GM12878 (cell line): Measurements from ENCODE around the gene NAV2. TPM values are rescaled to one million over a fixed set of nuclear protein-coding genes. Genes with fewer than 3 reads are reported as not detected.

Experiments used
- ATAC-seq: fragments of 200-7000 bp; cut with Tn5 transposase; 3 replicates; pipeline ENCODE4 v1.9.1; 2020; ENCODE audit warnings: mild to moderate bottlenecking, moderate library complexity
- BruUV-seq: library from RNA; stranded (reverse); fragments of 400-500 nt; replicated peaks from 2 replicates; lab custom pipeline; 2021; lab: Mats Ljungman, UMichigan
- CTCF ChIA-PET: fragments of 300-600 bp; sonication (Branson Sonifier 250); formaldehyde crosslinking; extraction: SDS; loops from one replicate; lab custom pipeline; 2021; ENCODE audit warnings: inconsistent platforms; lab: Yijun Ruan, JAX
- POLR2A ChIA-PET: fragments of 350-600 bp; formaldehyde crosslinking; extraction: SDS; loops from one replicate; lab custom pipeline; 2021; ENCODE audit warnings: inconsistent platforms; lab: Charles Lee
- RAD21 ChIA-PET: fragments of 300-600 bp; sonication (Branson Sonifier 250); formaldehyde crosslinking; loops from one replicate; lab custom pipeline; 2023; ENCODE audit warnings: antibody characterized with exemption; ENCODE audit not compliant: unreplicated experiment; lab: Charles Lee
- SMC1A ChIA-PET: fragments of 300-600 bp; sonication (Branson Sonifier 250); formaldehyde crosslinking; loops from one replicate; lab custom pipeline; 2023; ENCODE audit not compliant: unreplicated experiment, uncharacterized antibody; lab: Charles Lee
- DNase-seq: peaks from one replicate; pipeline ENCODE4 v3.0.0-alpha.2; 2011; ENCODE audit warnings: low read depth, low spot score
- FAIRE-seq: peaks from 3 replicates; lab custom pipeline; 2011; peaks lifted over from hg19 to GRCh38; lab: Jason Lieb, UNC
- H2AFZ ChIP-seq: 2 replicates; pipeline ENCODE4 v1.6.0; 2011; ENCODE audit warnings: low read depth, low read length, control low read depth; ENCODE audit not compliant: control insufficient read depth
- H3K27ac ChIP-seq: 2 replicates; pipeline ENCODE4 v1.5.1; 2011; ENCODE audit warnings: control low read depth; ENCODE audit not compliant: control insufficient read depth, insufficient read depth
- H3K27me3 ChIP-seq, 2 experiments: replicated peaks in 1 of 2; 2 replicates each; pipeline versions ENCODE4 v1.6.0 to v1.6.1; 2011; ENCODE audit warnings: low read length in 1 of 2; ENCODE audit not compliant: control insufficient read depth in 2 of 2, insufficient read depth in 2 of 2
- H3K36me3 ChIP-seq, 2 experiments: 2 replicates each; pipeline ENCODE4 v1.5.1; 2011; ENCODE audit warnings: low read length in 1 of 2; ENCODE audit not compliant: control insufficient read depth in 2 of 2, insufficient read depth in 2 of 2
- H3K4me1 ChIP-seq: 2 replicates; pipeline ENCODE4 v1.6.1; 2011; ENCODE audit warnings: mild to moderate bottlenecking, low read length, moderate library complexity, mixed read lengths; ENCODE audit not compliant: control insufficient read depth, insufficient read depth
- H3K4me2 ChIP-seq: 2 replicates; pipeline ENCODE4 v1.6.0; 2011; ENCODE audit warnings: control low read depth; ENCODE audit not compliant: control insufficient read depth, insufficient read depth
- H3K4me3 ChIP-seq: fragments of 200-600 bp; sonication (generic); 2 replicates; pipeline ENCODE4 v1.5.1; 2016
- H3K79me2 ChIP-seq: 2 replicates; pipeline ENCODE4 v1.6.0; 2011; ENCODE audit warnings: low read length; ENCODE audit not compliant: control insufficient read depth, insufficient read depth
- H3K9ac ChIP-seq: 2 replicates; pipeline ENCODE4 v1.8.0; 2011; ENCODE audit warnings: low read length, control low read depth, mixed read lengths; ENCODE audit not compliant: control insufficient read depth, insufficient read depth
- H3K9me3 ChIP-seq: replicated peaks from 3 replicates; pipeline ENCODE4 v1.5.1; 2011; ENCODE audit warnings: mild to moderate bottlenecking, low read length; ENCODE audit not compliant: control insufficient read depth, insufficient read depth
- H4K20me1 ChIP-seq: 2 replicates; pipeline ENCODE4 v1.6.0; 2011; ENCODE audit not compliant: control insufficient read depth, insufficient read depth
- CBFB ChIP-seq: IDR thresholded peaks from 2 replicates; pipeline ENCODE4 v1.6.1; 2016; ENCODE audit warnings: antibody characterized with exemption, low read depth
- EED ChIP-seq: sonication (generic); IDR thresholded peaks from 2 replicates; pipeline ENCODE4 v1.6.1; 2016; ENCODE audit warnings: antibody characterized with exemption, low read depth
- ESRRA ChIP-seq: IDR thresholded peaks from 2 replicates; pipeline ENCODE4 v1.6.1; 2012; ENCODE audit warnings: mild to moderate bottlenecking, low read length, improper control_type of control experiment
- FOXK2 ChIP-seq: fragments of 450-650 bp; IDR thresholded peaks from 2 replicates; pipeline ENCODE4 v1.6.1; 2017; ENCODE audit warnings: mild to moderate bottlenecking, moderate library complexity
- HDAC6 ChIP-seq: fragments of 200-600 bp; sonication (generic); IDR thresholded peaks from one replicate; pipeline ENCODE4 v1.8.0; 2017; ENCODE audit warnings: antibody characterized with exemption; ENCODE audit not compliant: unreplicated experiment
- IKZF2 ChIP-seq, 2 experiments: fragments of 450-650 bp; IDR thresholded peaks; 2 replicates each; pipeline ENCODE4 v1.6.1; 2017; ENCODE audit warnings: mild to moderate bottlenecking in 2 of 2, moderate library complexity in 2 of 2
- RB1 ChIP-seq: fragments of 450-650 bp; formaldehyde crosslinking; IDR thresholded peaks from 2 replicates; pipeline ENCODE4 v1.6.1; 2017; ENCODE audit warnings: mild to moderate bottlenecking, borderline replicate concordance
- SIX5 ChIP-seq: IDR thresholded peaks from 2 replicates; pipeline ENCODE4 v1.6.1; 2011; ENCODE audit warnings: mild to moderate bottlenecking, low read depth, low read length, moderate library complexity; ENCODE audit not compliant: severe bottlenecking
- SMARCA5 ChIP-seq: fragments of 450-650 bp; IDR thresholded peaks from 2 replicates; pipeline ENCODE4 v1.6.1; 2017; ENCODE audit warnings: mild to moderate bottlenecking
- SMC3 ChIP-seq: IDR thresholded peaks from 2 replicates; pipeline ENCODE4 v1.6.1; 2011; ENCODE audit warnings: low read length, improper control_type of control experiment, borderline replicate concordance
- SP1 ChIP-seq: IDR thresholded peaks from one replicate; pipeline ENCODE4 v1.6.1; 2011; ENCODE audit warnings: low read depth, low read length
- USF2 ChIP-seq: IDR thresholded peaks from 2 replicates; pipeline ENCODE4 v1.6.1; 2011; ENCODE audit warnings: low read depth, low read length, improper control_type of control experiment, borderline replicate concordance
- ZNF384 ChIP-seq: IDR thresholded peaks from 2 replicates; pipeline ENCODE4 v1.6.1; 2012; ENCODE audit warnings: low read depth, mild to moderate bottlenecking, low read length, improper control_type of control experiment, borderline replicate concordance
- ZSCAN29 ChIP-seq: fragments of 450-650 bp; IDR thresholded peaks from 2 replicates; pipeline ENCODE4 v1.6.1; 2017; ENCODE audit warnings: mild to moderate bottlenecking, moderate library complexity
- WGBS: methylation state at CpG from one replicate; pipeline ENCODE4 v1.1.6; 2016; ENCODE audit warnings: low lambda C conversion rate; ENCODE audit not compliant: insufficient replicate concordance, insufficient coverage; ENCODE audit errors: missing lambda C conversion rate; 5-methylcytosine and 5-hydroxymethylcytosine counted together
- in situ Hi-C: fragments of 300-500 bp; cut with MboI; formaldehyde crosslinking; loops from 9 replicates; pipeline ENCODE4 v1.14.3; 2018; ENCODE audit warnings: mixed read lengths
- intact Hi-C: fragments of 100-400 bp; cut with micrococcal nuclease; formaldehyde crosslinking; loops from one replicate; pipeline ENCODE4 v1.14.2; 2022; ENCODE audit not compliant: unreplicated experiment
- polyA plus RNA-seq, 11 experiments: library from polyadenylated mRNA; depleted of rRNA in 4 of 11; unstranded in 6 of 11; stranded (reverse) in 5 of 11; fragments of >200 nt; fragmentation: Nextera tagmentation in 4 of 11; fragmentation: Illumina TruSeq in 1 of 11; extraction: Ambion mirVana in 4 of 11; extraction: Trizol in 1 of 11; gene quantifications; 1 replicate in 1 of 11; 2 replicates in 10 of 11; pipeline versions ENCODE4 v1.2.1 to v1.2.3, GENCODE V29; 2011 to 2016; ENCODE audit warnings: inconsistent platforms in 2 of 11, missing spikeins in 2 of 11, low read depth in 1 of 11
- total RNA-seq, 4 experiments: library from RNA; depleted of rRNA in 3 of 4; stranded (reverse); fragments of >200 nt in 3 of 4; fragmentation: Illumina TruSeq in 1 of 4; extraction: Trizol in 1 of 4; gene quantifications; 2 replicates each; pipeline versions ENCODE4 v1.2.1 to v1.2.3, GENCODE V29; 2013 to 2021
- TF ChIP-seq, protein P1 (sequence below): IDR thresholded peaks from 2 replicates; pipeline ENCODE4 v1.6.1; 2012; ENCODE audit warnings: improper control_type of control experiment, low read depth, low read length; ENCODE audit not compliant: insufficient replicate concordance

Gene NAV2
- total and polyA plus RNA-seq, 10 of the 15 experiments (the other 5 are each of a cell fraction or from before 2014, with no cell fraction given) = 0.35 to 6.1 (median 1.1) TPM

DNA sequence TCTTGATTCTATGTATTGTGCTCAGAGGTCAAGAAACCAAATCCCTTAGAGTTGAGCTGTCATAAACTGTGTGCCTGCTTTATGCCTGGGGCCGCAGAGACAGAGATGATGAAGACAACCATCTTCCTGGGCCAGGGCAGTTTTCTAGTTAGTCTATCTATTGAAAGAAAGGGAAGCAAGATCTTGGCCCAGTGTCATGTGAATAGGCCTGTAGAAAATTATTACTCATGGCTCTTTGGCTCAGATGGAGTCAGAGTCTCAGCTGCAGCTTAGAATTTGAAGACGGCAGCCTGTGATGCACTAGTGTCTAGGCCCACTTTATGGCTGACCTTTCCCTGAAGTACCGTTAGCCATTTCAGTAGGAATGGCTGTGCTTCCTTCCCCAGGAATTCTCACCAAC is 335.6 kb downstream of the NAV2 start:
- Histone ChIP-seq H3K27ac (no peak overlapping the region), H3K36me3 (no peaks in the 10 kb centered on the region), H3K4me2 (no peak overlapping the region), H2AFZ (no peak overlapping the region), H3K79me2 (no peaks in the 10 kb centered on the region), H4K20me1 (no peaks in the 10 kb centered on the region), H3K9me3 (no peaks in the 10 kb centered on the region), H3K4me3 (no peak overlapping the region), H3K27me3 (no peaks in the 10 kb centered on the region), H3K4me1 (no peaks in the 10 kb centered on the region), H3K9ac (no peak overlapping the region)
- CTCF ChIA-PET = no interaction called here
- BruUV-seq = no TSS peak
- in situ Hi-C loops = no loop called here
- RAD21 ChIA-PET = no interaction called here
- 68% methylated on average over 3 of the region's 3 CpGs for WGBS
- intact Hi-C loops = no loop called here
- DNase-seq (no peak), ATAC-seq (no peak), FAIRE-seq (no peak)
- POLR2A ChIA-PET = no interaction called here
- SMC1A ChIA-PET = no interaction called here
- TF ChIP-seq SMC3 = no peak
- TF ChIP-seq SMARCA5 = no peak
- no peak for TF ChIP-seq ZNF384
- TF ChIP-seq ZSCAN29 = no peak
- no peak for TF ChIP-seq ESRRA
- no peak for TF ChIP-seq SP1

- CTCF ChIA-PET = no interaction called here
- ATAC-seq = no peak
- 71% methylated on average over 9 of the region's 9 CpGs for WGBS
- BruUV-seq = no TSS peak
- in situ Hi-C loops = no loop called here
- Histone ChIP-seq H3K36me3 (no peaks in the 10 kb centered on the region), H3K4me1 (no peaks in the 10 kb centered on the region), H4K20me1 (no peaks in the 10 kb centered on the region), H3K4me3 (no peak overlapping the region), H3K27me3 (no peaks in the 10 kb centered on the region), H3K9ac (no peak overlapping the region), H3K79me2 (no peaks in the 10 kb centered on the region), H2AFZ (no peak overlapping the region), H3K27ac (no peak overlapping the region), H3K4me2 (no peak overlapping the region), H3K9me3 (no peaks in the 10 kb centered on the region)
- no peak for DNase-seq
- intact Hi-C loops = no loop called here
- POLR2A ChIA-PET = no interaction called here
- no peak for FAIRE-seq
- SMC1A ChIA-PET = interaction anchor here (0.7 kb wide), 1 partner anchor 891 kb away, joined by 3 read pairs; no protein-coding TSS in a partner anchor
- RAD21 ChIA-PET = no interaction called here
- TF ChIP-seq EED = no peak
- TF ChIP-seq USF2 = no peak
- TF ChIP-seq IKZF2 (IDR thresholded peaks at IDR 0.05) = no peak
- no peak for TF ChIP-seq SIX5
- no peak for TF ChIP-seq FOXK2
- no peak for TF ChIP-seq CBFB
- no peak for TF ChIP-seq HDAC6
- TF ChIP-seq, protein P1, sequence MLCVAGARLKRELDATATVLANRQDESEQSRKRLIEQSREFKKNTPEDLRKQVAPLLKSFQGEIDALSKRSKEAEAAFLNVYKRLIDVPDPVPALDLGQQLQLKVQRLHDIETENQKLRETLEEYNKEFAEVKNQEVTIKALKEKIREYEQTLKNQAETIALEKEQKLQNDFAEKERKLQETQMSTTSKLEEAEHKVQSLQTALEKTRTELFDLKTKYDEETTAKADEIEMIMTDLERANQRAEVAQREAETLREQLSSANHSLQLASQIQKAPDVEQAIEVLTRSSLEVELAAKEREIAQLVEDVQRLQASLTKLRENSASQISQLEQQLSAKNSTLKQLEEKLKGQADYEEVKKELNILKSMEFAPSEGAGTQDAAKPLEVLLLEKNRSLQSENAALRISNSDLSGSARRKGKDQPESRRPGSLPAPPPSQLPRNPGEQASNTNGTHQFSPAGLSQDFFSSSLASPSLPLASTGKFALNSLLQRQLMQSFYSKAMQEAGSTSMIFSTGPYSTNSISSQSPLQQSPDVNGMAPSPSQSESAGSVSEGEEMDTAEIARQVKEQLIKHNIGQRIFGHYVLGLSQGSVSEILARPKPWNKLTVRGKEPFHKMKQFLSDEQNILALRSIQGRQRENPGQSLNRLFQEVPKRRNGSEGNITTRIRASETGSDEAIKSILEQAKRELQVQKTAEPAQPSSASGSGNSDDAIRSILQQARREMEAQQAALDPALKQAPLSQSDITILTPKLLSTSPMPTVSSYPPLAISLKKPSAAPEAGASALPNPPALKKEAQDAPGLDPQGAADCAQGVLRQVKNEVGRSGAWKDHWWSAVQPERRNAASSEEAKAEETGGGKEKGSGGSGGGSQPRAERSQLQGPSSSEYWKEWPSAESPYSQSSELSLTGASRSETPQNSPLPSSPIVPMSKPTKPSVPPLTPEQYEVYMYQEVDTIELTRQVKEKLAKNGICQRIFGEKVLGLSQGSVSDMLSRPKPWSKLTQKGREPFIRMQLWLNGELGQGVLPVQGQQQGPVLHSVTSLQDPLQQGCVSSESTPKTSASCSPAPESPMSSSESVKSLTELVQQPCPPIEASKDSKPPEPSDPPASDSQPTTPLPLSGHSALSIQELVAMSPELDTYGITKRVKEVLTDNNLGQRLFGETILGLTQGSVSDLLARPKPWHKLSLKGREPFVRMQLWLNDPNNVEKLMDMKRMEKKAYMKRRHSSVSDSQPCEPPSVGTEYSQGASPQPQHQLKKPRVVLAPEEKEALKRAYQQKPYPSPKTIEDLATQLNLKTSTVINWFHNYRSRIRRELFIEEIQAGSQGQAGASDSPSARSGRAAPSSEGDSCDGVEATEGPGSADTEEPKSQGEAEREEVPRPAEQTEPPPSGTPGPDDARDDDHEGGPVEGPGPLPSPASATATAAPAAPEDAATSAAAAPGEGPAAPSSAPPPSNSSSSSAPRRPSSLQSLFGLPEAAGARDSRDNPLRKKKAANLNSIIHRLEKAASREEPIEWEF = no peak
- TF ChIP-seq RB1 = no peak
These were observed 336.1 kb downstream of the NAV2 start for GRCh38 chr11:20048707-20049106.
